NCI-H524 treated with DMSO at 0.1 percent for 48 hours (cell line): Measurements from ENCODE around the gene GH1.
"Not testable (repeated sequence)": the region's sequence is repeated elsewhere in the genome, so short reads cannot be mapped to it uniquely, and the experiment has no call there.

Experiments
- DNase-seq: peaks from one replicate; lab custom pipeline; 2025; lab: John Stamatoyannopoulos, UW

GH1 gene

DNA sequence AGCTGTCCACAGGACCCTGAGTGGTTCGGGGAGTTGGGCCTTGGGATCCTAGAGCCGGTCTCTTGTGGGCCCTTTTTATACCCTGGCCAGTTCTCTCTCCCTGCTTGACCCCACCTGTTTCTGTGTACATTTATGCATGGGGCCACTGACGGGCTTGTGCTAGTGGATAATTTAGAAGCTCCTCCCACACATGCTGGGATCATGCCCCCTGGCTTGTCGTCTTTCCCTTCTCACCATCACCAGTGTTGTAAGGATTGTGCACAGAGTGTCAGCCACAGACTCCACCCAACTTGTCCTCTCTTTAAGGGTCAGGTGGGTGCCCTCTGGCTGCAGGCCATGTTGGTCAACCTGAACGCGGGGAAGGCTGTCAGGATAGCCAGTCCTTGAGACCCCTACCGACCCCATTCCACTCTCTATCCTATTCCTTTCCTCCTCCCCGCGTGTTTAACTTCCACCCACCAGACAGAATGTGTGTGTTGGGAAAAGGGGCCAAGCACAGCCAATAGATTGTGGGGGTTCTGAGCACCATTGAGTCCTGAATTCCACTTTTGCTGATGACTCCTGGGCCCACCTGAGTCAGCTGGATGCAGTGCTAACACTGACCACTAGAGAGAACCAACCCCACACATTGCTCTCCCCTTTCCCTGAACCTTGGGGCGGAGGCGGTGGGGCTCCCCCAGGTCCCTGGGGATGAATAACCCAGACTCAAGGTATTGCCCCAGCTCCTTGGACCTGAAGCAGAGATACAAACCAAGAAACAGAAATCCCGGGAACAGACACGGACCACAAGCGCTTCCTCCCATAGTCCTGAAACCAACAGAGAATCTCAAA, 21.9 kb downstream of the GH1 start, which contains the start of gene CSH1:
Gene CSH1 (minus strand): TSS at position 51 of the 831 bp plus-strand sequence. CDS start 63 bp downstream, outside the sequence.
- DNase-seq: not testable (repeated sequence)

DNA sequence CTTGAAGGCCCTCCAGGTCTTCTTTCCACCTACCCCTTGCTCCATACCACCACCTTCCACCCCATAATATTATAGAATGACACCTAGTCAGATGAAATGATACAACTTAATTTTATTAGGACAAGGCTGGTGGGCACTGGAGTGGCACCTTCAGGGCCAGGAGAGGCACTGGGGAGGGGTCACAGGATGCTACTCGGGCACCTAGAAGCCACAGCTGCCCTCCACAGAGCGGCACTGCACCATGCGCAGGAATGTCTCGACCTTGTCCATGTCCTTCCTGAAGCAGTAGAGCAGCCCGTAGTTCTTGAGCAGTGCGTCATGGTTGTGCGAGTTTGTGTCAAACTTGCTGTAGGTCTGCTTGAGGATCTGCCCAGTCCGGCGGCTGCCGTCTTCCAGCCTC, 23.8 kb downstream of the GH1 start:
- not testable (repeated sequence) for DNase-seq

DNA sequence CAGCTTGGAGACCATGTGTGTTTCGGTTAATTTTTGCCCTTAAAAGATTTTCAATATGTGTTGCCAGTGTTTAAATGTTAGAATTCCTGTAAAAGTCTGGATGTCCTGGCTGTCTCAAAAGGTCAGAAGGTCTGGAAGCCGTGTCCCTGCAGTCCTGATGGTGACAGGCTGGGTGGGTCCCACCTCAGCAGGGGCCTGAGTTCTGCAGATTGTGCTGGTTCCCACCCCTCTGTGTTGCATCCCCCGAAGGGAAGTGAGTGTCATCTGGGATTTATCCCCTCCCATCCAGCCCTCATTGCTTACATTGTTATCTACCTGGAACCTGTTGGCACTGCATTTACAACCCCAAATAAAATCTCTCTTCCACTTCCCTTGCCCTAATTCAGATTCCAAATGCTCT, 24.6 kb downstream of the GH1 start:
- DNase-seq: not testable (repeated sequence)

DNA sequence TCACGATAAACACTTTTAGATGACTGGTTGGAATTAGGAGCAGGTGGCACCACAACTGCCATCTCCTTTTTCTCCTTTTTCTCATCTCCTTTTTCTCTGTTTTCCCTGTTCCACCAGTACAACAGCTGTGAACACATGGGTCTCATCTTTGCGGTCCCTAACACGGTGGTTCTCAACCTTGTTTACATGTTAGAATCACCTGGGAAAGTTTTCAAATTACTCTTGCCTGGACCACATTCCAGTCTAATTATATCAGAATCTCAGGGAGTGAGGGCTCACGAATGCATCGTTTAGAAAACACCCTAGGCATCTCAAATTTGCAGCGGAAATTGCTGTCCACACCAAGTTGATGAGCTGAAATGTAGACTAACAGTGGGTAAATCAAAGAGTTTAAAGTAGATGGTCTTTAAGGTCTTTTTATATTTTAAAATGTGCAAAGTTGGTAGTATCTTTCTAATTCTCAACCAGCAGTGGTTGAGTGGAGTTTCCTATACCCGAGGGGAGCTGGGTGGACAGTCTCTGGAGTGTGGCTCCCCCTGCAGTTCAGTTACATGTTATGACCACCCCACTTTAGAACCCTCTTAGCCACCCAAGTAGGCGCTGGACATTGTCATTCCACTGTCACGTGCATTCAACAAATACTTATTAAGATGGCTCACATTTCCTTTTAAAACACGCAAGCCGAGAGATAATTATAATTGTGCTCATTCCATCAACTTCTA, 26.2 kb downstream of the GH1 start:
- DNase-seq: not testable (repeated sequence)

DNA sequence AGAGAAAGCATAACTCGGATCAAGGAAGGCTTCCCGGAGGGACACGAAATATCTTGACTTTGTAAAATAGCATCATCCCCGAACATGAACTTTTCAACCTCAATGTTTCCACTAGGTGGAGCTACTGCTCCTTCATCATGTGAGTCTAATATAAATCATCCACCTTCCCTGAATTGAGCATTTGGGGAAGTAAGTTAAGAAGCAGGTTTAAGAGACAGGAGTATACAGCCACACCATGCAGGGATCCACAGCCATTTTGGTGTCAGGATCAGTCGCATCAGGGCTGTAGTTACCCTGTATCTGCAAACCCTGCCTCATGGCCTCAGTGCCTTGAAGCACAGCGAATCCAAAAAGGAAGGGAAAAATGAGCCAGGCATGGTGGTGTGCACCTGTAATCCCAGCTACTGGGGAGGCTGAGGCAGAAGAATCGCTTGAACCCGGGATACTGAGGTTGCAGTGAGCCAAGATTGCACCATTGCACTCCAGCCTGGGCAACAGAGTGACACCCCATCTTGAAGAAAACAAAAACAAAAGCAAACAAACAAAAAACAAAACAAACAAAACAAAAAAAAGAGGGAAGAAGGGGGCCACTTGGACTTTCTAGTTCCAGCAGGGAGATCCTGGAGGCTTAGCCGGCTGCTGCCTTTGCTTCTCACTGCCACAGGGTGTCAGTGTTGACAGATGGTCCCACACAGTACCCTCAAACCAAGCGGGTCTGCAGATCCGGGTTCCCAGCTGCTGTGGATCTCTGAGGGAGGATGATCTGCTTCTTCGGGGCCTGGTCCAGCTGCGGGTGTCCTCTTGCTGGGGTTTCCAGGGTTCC, 29.4 kb downstream of the GH1 start:
- peak; percentile 23 for DNase-seq

DNA sequence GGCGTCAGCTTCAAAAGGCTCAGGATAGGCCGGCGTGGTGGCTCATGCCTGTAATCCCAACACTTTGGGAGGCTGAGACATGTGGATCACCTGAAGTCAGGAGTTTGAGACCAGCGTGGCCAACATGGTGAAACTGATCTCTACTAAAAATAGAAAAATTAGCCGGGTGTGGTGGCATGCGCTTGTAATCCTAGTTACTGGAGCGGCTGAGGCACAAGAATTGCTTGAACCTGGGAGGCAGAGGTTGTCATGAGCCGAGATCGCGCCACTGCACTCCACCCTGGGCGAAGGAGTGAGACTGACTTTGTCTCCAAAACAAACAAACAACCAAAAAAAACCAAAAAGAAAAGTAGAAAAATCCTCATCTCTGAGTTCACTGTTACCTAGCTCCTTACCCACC, 33.5 kb downstream of the GH1 start:
- not testable (repeated sequence) for DNase-seq

DNA sequence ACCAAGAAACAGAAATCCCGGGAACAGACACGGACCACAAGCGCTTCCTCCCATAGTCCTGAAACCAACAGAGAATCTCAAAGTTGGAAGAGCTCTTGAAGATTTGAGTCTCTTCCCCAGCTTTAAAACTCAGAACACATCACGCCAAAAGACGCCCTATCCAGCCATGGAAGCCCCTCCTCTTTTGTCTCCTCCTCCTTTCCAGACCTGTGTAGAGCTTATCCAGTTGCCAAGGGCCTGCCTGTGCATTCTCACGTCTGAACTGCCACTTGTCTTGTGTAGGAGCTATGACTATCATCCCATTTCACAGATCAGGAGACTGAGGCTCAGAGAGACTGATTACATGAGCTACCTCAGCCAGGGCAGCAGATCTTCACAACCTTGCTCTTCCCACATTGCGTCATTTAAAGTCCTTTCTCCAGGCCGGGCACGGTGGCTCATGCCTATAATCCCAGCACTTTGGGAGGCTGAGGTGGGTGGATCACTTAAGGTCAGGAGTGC, 36.0 kb downstream of the GH1 start:
- DNase-seq: not testable (repeated sequence)

DNA sequence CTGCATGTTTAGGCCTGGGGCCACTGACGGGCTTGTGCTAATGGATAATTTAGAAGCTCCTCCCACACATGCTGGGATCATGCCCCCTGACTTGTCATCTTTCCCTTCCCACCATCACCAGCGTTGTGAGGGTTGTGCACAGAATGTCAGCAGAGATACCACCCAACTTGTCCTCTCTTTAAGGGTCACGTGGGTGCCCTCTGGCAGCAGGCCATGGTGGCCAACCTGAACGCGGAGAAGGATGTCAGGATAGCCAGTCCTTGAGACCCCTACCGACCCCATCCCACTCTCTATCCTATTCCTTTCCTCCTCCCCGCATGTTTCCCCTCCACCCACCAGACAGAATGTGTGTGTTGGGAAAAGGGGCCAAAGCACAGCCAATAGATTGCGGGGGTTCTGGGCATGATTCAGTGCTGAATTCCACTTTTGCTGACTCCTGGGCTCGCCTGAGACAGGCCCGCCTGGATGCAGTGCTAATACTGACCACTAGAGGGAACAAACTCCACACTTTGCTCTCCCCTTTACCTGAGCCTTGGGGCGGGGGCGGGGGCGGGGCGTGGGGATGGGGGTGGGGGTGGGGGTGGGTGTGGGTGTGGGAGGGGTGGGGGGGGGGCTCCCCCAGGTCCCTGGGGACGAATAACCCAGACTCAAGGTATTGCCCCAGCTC, 36.6 kb downstream of the GH1 start, which contains the start of gene GH2:
Gene GH2 (minus strand): TSS at position 10 of the 667 bp plus-strand sequence. CDS start 143 bp downstream, outside the sequence.
- DNase-seq: no peak

DNA sequence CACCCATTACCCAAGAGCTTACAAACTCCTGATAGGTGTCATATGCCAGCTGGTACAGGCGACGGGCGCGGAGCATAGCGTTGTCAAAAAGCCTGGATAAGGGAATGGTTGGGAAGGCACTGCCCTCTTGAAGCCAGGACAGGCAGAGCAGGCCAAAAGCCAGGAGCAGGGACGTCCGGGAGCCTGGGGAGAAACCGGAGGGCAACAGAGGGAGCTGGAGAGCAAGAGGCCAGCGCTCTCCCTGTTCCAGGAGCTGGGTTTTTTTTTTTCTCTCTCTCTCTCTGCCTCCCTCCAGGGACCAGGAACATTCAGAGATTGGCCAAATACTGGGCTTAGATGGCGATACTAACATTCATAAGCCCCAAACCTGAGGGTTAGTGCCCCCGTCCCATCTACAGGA, 37.3 kb downstream of the GH1 start:
- not testable (repeated sequence) for DNase-seq

DNA sequence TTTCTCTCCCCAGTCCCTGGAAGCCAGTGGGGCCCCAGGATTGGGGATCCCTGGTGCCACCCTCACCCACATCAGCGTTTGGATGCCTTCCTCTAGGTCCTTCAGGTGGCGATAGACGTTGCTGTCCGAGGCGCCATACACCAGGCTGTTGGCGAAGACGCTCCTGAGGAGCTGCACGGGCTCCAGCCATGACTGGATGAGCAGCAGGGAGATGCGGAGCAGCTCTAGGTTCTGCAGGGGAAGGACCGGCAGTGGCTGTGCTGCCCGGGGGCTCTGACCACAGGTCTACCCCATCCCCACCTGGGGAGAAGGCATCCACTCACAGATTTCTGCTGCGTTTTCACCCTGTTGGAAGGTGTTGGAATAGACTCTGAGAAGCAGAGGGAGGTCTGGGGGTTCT, 37.9 kb downstream of the GH1 start:
- DNase-seq: no peak

DNA sequence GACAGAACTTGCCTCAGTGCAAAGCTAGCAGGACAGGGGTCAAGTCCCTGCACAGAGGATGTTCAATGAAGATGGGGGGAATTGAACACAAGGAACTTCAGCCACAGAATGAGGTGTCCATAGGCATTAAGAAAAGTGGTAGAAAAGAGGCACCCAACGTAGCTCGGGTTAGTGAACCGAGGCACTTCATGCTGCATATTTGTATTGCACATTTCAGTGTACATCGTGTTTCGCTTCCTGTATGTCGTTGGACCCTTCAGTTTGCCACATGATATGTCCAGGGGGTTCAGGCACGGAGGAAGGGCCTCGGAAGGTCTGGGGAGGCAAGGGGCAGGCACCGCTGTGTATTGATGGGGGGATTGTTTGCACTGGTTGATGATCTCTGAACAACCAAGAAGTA, 40.2 kb downstream of the GH1 start:
- DNase-seq: not testable (repeated sequence)

DNA sequence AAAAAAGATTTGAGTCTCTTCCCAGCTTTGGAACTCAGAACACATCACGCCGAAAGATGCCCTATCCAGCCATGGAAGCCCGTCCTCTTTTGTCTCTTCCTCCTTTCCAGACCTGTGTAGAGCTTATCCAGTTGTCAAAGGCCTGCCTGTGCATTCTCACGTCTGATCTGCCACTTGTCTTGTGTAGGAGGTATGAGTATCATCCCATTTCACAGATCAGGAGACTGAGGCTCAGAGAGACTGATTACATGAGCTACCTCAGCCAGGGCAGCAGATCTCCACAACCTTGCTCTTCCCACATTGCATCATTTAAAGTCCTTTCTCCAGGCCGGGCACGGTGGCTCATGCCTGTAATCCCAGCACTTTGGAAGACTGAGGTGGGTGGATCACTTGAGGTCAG, 43.9 kb downstream of the GH1 start:
- not testable (repeated sequence) for DNase-seq

DNA sequence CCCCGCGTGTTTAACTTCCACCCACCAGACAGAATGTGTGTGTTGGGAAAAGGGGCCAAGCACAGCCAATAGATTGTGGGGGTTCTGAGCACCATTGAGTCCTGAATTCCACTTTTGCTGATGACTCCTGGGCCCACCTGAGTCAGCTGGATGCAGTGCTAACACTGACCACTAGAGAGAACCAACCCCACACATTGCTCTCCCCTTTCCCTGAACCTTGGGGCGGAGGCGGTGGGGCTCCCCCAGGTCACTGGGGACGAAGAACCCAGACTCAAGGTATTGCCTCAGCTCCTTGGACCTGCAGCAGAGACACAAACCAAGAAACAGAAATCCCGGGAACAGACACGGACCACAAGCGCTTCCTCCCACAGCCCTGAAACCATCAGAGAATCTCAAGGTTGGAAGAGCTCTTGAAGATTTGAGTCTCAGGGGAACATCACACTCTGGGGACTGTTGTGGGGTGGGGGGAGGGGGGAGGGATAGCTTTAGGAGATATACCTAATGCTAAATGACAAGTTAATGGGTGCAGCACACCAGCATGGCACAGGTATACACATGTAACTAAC, 44.5 kb downstream of the GH1 start:
- DNase-seq: not testable (repeated sequence)

DNA sequence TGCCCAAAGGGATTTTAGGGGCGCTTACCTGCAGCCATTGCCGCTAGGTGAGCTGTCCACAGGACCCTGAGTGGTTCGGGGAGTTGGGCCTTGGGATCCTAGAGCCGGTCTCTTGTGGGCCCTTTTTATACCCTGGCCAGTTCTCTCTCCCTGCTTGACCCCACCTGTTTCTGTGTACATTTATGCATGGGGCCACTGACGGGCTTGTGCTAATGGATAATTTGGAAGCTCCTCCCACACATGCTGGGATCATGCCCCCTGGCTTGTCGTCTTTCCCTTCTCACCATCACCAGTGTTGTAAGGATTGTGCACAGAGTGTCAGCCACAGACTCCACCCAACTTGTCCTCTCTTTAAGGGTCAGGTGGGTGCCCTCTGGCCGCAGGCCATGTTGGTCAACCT, 45.1 kb downstream of the GH1 start, which contains the start of gene CSH2:
Gene CSH2 (minus strand): TSS at position 101 of the 400 bp plus-strand sequence. CDS start 63 bp downstream, at position 38.
- not testable (repeated sequence) for DNase-seq

DNA sequence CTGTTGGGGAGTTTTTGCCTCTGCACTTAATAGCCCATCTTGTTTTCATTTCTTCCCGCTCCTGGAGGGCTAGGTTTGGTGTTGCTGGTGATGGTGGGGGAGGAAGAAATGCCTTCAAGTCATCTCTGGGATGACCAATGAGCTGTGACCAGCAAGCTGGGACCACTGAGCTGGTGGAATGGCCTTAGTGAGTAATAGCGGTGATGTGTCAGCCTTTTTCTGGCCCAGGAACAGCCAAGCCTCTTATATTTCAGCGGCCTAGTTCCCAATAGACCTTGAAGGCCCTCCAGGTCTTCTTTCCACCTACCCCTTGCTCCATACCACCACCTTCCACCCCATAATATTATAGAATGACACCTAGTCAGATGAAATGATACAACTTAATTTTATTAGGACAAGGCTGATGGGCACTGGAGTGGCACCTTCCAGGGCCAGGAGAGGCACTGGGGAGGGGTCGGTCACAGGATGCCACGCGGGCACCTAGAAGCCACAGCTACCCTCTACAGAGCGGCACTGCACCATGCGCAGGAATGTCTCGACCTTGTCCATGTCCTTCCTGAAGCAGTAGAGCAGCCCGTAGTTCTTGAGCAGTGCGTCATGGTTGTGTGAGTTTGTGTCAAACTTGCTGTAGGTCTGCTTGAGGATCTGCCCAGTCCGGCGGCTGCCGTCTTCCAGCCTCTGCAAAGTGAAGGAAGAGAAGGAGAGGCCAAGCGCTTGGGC, 46.8 kb downstream of the GH1 start:
- not testable (repeated sequence) for DNase-seq

DNA sequence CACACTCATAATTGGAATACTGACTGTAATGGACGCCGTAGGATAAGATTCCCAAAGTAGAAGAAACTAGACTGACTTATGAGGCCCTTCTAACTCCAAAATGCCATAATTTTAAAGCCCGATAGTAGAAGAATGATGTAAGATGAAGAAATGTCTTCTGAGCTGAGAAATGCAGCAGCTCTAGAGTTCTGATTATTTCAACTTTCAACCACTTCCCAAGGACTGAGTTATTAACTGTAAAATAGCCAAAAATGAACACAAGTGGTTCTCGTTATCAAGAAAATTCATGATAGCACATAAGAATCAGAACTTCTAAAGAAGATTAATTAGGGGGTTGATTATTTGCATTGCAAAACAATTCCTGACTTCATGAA, 48.4 kb downstream of the GH1 start:
- DNase-seq: not testable (repeated sequence)

DNA sequence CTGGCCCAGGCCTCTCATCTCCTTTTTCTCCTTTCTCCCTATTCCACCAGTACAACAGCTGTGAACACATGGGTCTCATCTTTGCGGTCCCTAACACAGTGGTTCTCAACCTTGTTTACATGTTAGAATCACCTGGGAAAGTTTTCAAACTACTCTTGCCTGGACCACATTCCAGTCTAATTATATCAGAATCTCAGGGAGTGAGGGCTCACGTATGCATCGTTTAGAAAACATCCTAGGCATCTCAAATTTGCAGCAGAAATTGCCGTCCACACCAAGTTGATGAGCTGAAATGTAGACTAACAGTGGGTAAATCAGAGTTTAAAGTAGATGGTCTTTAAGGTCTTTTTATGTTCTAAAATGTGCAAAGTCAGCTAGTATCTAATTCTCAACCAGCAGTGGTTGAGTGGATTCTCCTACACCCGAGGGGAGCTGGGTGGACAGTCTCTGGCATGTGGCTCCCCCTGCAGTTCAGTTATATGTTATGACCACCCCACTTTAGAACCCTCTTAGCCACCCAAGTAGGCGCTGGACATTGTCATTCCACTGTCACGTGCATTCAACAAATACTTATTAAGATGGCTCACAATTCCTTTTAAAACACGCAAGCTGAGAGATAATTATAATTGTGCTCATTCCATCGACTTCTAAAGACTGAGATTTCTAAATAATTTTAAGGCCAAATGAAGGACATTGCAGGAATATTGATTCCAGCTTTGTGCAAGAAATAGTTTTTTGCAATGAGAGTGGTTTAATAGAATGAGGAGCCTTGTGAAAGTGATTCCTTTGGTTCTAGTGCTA, 48.9 kb downstream of the GH1 start:
- DNase-seq: not testable (repeated sequence)
